SK-N-SH (cell line): ENCODE measurements around the gene GATAD2A.

Experiments used
- FOSL2 ChIP-seq: IDR thresholded peaks from 2 replicates; pipeline ENCODE4 v1.4.0; 2012; ENCODE audit warnings: low read depth, mild to moderate bottlenecking, moderate library complexity, borderline replicate concordance
- TAF1 ChIP-seq: IDR thresholded peaks from 2 replicates; pipeline ENCODE4 v1.6.1; 2012; ENCODE audit warnings: low read depth, mild to moderate bottlenecking, low read length, moderate library complexity, borderline replicate concordance
- TF ChIP-seq, protein P1 (sequence below): fragments of 200-600 bp; sonication (generic); IDR thresholded peaks from 2 replicates; pipeline ENCODE4 v1.6.1; 2017; ENCODE audit warnings: antibody characterized with exemption, mild to moderate bottlenecking, moderate library complexity

DNA sequence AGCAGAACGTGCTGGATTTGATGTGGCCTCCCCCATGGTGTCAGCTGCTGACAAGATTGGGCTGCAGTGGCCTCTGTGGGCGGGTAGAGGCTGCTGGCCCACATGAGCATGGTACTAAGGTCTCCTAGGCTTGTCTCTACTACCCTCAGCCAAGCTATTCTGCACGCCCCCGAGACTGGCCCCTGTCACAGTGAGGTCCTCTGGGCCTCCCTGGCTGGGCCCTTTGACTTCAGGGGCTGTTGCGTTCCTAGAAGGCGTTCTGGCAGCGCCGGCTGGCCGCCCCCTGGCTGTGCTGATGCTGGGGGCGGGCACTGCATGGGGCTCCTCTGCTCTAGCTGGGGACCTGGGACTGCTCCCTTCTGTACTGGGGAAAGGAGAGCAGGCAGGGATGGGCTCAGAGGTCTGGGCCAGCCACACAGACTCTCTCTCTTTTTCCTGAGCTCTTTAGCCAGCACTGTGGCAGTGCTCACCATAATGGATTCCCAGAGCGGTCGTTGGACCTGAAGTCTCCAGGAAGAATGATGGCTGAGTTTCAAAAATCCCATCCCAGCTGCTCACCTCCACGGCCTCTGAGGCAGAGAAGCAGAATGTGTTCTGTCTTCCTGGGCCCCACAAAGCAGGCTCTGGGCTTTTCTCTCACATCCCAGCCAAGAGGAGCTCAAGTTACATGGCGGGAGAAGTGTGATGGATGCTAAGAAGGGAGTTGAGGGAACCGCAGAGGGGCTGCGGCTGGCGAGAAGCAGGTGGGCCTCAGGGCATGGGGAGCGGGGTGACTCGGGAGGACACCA is 77.5 kb downstream of the GATAD2A start:
- TF ChIP-seq, protein P1, sequence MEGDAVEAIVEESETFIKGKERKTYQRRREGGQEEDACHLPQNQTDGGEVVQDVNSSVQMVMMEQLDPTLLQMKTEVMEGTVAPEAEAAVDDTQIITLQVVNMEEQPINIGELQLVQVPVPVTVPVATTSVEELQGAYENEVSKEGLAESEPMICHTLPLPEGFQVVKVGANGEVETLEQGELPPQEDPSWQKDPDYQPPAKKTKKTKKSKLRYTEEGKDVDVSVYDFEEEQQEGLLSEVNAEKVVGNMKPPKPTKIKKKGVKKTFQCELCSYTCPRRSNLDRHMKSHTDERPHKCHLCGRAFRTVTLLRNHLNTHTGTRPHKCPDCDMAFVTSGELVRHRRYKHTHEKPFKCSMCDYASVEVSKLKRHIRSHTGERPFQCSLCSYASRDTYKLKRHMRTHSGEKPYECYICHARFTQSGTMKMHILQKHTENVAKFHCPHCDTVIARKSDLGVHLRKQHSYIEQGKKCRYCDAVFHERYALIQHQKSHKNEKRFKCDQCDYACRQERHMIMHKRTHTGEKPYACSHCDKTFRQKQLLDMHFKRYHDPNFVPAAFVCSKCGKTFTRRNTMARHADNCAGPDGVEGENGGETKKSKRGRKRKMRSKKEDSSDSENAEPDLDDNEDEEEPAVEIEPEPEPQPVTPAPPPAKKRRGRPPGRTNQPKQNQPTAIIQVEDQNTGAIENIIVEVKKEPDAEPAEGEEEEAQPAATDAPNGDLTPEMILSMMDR = no peak
- no peak for TF ChIP-seq FOSL2
- no peak for TF ChIP-seq TAF1
